GM21825 (cell line): Measurements from ENCODE around the gene TTC3.
"Not testable (repeated sequence)": the region's sequence is repeated elsewhere in the genome, so short reads cannot be mapped to it uniquely, and the experiment has no call there.

ENCODE experiments used
- ATAC-seq: cut with Tn5 transposase; IDR thresholded peaks from one replicate; pipeline ENCODE4 v1.9.1; 2021; ENCODE audit warnings: mild to moderate bottlenecking, moderate library complexity; ENCODE audit not compliant: unreplicated experiment

The TTC3 gene

GRCh38 chr21:37093977-37094376 lies 20.9 kb downstream of the TTC3 start:
- no peak for ATAC-seq

GRCh38 chr21:37095821-37096220 lies 22.8 kb downstream of the TTC3 start:
- ATAC-seq: no peak

GRCh38 chr21:37098751-37099150 lies 25.7 kb downstream of the TTC3 start:
- no peak for ATAC-seq

GRCh38 chr21:37100316-37100715 lies 27.3 kb downstream of the TTC3 start:
- ATAC-seq: no peak

- ATAC-seq: no peak
Measured at GRCh38 chr21:37101384-37101783, 28.3 kb downstream of the TTC3 start.

- ATAC-seq: not testable (repeated sequence)
Measured at GRCh38 chr21:37102746-37103145, 29.7 kb downstream of the TTC3 start.

- ATAC-seq: no peak
Measured at GRCh38 chr21:37106998-37107397, 33.9 kb downstream of the TTC3 start.

GRCh38 chr21:37111029-37111428 lies 38.0 kb downstream of the TTC3 start:
- not testable (repeated sequence) for ATAC-seq

- ATAC-seq: not testable (repeated sequence)
Measured at GRCh38 chr21:37114301-37114700, 41.2 kb downstream of the TTC3 start.

- ATAC-seq: not testable (repeated sequence)
Measured at GRCh38 chr21:37116459-37116858, 43.4 kb downstream of the TTC3 start.

- ATAC-seq: no peak
Measured at GRCh38 chr21:37117204-37117603, 44.1 kb downstream of the TTC3 start.

- ATAC-seq: no peak
Measured at GRCh38 chr21:37118187-37118826, 45.3 kb downstream of the TTC3 start.

- ATAC-seq: no peak
Measured at GRCh38 chr21:37119421-37120218, 46.6 kb downstream of the TTC3 start.

- ATAC-seq: no peak
Measured at GRCh38 chr21:37128076-37128475, 55.0 kb downstream of the TTC3 start.

- no peak for ATAC-seq
Measured at GRCh38 chr21:37130971-37131370, 57.9 kb downstream of the TTC3 start.

GRCh38 chr21:37136261-37136660 lies 63.2 kb downstream of the TTC3 start:
- no peak for ATAC-seq

- no peak for ATAC-seq
Measured at GRCh38 chr21:37136744-37137143, 63.7 kb downstream of the TTC3 start.

GRCh38 chr21:37139154-37139553 lies 66.1 kb downstream of the TTC3 start:
- ATAC-seq: no peak

GRCh38 chr21:37139902-37140301 lies 66.8 kb downstream of the TTC3 start:
- ATAC-seq: no peak

GRCh38 chr21:37143392-37143791 lies 70.3 kb downstream of the TTC3 start:
- not testable (repeated sequence) for ATAC-seq

GRCh38 chr21:37145635-37146111 lies 72.6 kb downstream of the TTC3 start:
- no peak for ATAC-seq
